Measurements from ENCODE around the gene ZFHX3. TPM values are rescaled to one million over a fixed set of nuclear protein-coding genes. Genes with fewer than 3 reads are reported as not detected.

Gene ZFHX3
- total RNA-seq, 8 experiments from 2014 or later, result 7.4 to 31.9 (median 21.7) TPM

- Histone ChIP-seq H3K4me3 (no peak overlapping the region), H3K27ac (no peak overlapping the region), H3K4me1 (replicated peaks in 1 of 2) (peaks cover 0 to 16% of the 10 kb centered on the region in 2 donors)
- WGBS, 10 experiments, result 60 to 92% (median 67%) methylated on average over 1 to 2 of the region's 2 CpGs; no CpG with 5 or more reads in 2 of the 10 experiments
- peak in 5 of 8 experiments; percentile 47 to 67 (median 51) for ATAC-seq (replicated peaks in 6 of 8)
- in situ Hi-C loops (cut with MboI; ENCODE audit: low pct_unique_long_range_greater_than_20kb in 2 of 9, low sequenced_read_pairs in 9 of 9, unreplicated experiment in 9 of 9), result no loop called here
These were observed 303.7 kb downstream of the ZFHX3 start for GRCh38 chr16:72744076-72744793.

- Histone ChIP-seq H3K4me1 (replicated peaks in 1 of 2) (peaks cover 0 to 16% of the 10 kb centered on the region in 2 donors), H3K27ac (no peak overlapping the region), H3K4me3 (no peak overlapping the region)
- in situ Hi-C loops (cut with MboI; ENCODE audit: low pct_unique_long_range_greater_than_20kb in 2 of 9, low sequenced_read_pairs in 9 of 9, unreplicated experiment in 9 of 9), result no loop called here
- WGBS, 10 experiments, result 63 to 100% (median 84%) methylated on average over 1 to 8 of the region's 8 CpGs
- peak in 1 of 8 experiments; percentile 25 for ATAC-seq (replicated peaks in 6 of 8)
These were observed 304.7 kb downstream of the ZFHX3 start for GRCh38 chr16:72743011-72743761.

- in situ Hi-C loops (cut with MboI; ENCODE audit: low pct_unique_long_range_greater_than_20kb in 2 of 9, low sequenced_read_pairs in 9 of 9, unreplicated experiment in 9 of 9), result no loop called here
- no peak for ATAC-seq (replicated peaks in 6 of 8)
- WGBS, 10 experiments, result 64 to 100% (median 87%) methylated on average over 1 to 2 of the region's 2 CpGs; no CpG with 5 or more reads in 1 of the 10 experiments
These were observed 307.6 kb downstream of the ZFHX3 start for GRCh38 chr16:72740347-72740746.

GRCh38 chr16:72739577-72739976 lies 308.4 kb downstream of the ZFHX3 start:
- Histone ChIP-seq H3K4me3 (no peak overlapping the region), H3K27ac (no peak overlapping the region), H3K4me1 (replicated peaks in 1 of 2) (peaks cover 0 to 9% of the 10 kb centered on the region in 2 donors)
- in situ Hi-C loops (cut with MboI; ENCODE audit: low pct_unique_long_range_greater_than_20kb in 2 of 9, low sequenced_read_pairs in 9 of 9, unreplicated experiment in 9 of 9), result no loop called here
- WGBS, 10 experiments, result 13 to 100% (median 71%) methylated on average over 1 of the region's 1 CpG; no CpG with 5 or more reads in 3 of the 10 experiments
- ATAC-seq (replicated peaks in 6 of 8), result peak in 2 of 8 experiments; percentile 27 to 78

More at GRCh38 chr16:72740347-72740746, 307.6 kb downstream of the ZFHX3 start:
- Histone ChIP-seq H3K27ac (no peak overlapping the region), H3K4me3 (no peak overlapping the region), H3K4me1 (replicated peaks in 1 of 2) (peaks cover 0 to 16% of the 10 kb centered on the region in 2 donors)

GRCh38 chr16:72736074-72736473 lies 311.9 kb downstream of the ZFHX3 start:
- no peaks in the 10 kb centered on the region for H3K4me1 ChIP-seq (replicated peaks in 1 of 2)
- H3K4me3 ChIP-seq, result no peak overlapping the region
- H3K27ac ChIP-seq, result no peak overlapping the region
- 92 to 95% methylated on average over 2 of the region's 2 CpGs; no CpG with 5 or more reads in 8 of the 10 experiments for WGBS, 10 experiments
- in situ Hi-C loops (cut with MboI; ENCODE audit: low pct_unique_long_range_greater_than_20kb in 2 of 9, low sequenced_read_pairs in 9 of 9, unreplicated experiment in 9 of 9), result no loop called here
- ATAC-seq (replicated peaks in 6 of 8), result no peak

Data from motor neuron (in vitro differentiated cells).